HT-29 (cell line): ENCODE results near the gene ECE2. TPM values are rescaled to one million over a fixed set of nuclear protein-coding genes. Genes with fewer than 3 reads are reported as not detected.

ENCODE experiments used
- DNase-seq: peaks from one replicate; pipeline ENCODE4 v3.0.0-alpha.2; 2015; ENCODE audit warnings: low spot score
- total RNA-seq: library from RNA; depleted of rRNA; stranded (reverse); fragments of >200 nt; shearing (Covaris generic); gene quantifications from 2 replicates; pipeline ENCODE4 v1.2.3, GENCODE V29; 2014

The ECE2 gene
- total RNA-seq, 1 experiment from 2014 or later, result not detected

GRCh38 chr3:184314363-184314699, 38.5 kb downstream of the ECE2 start, which contains the start of gene EIF4G1:
Gene EIF4G1, plus strand, starts transcription at chr3:184314606. Its CDS starts 1,191 bp downstream, at chr3:184315797.
- DNase-seq, result peak; percentile 90

GRCh38 chr3:184314700-184315542, 39.1 kb downstream of the ECE2 start:
- DNase-seq, result peak; percentile 62

- DNase-seq, result no peak
These were observed 39.7 kb downstream of the ECE2 start for GRCh38 chr3:184315543-184315867.

GRCh38 chr3:184315871-184316661, 40.2 kb downstream of the ECE2 start:
- DNase-seq, result peak; percentile 25

GRCh38 chr3:184316792-184317191, 41.0 kb downstream of the ECE2 start:
- DNase-seq, result no peak

- DNase-seq, result no peak
These were observed 41.4 kb downstream of the ECE2 start for GRCh38 chr3:184317201-184317600.

- DNase-seq, result peak; percentile 91
These were observed 44.3 kb downstream of the ECE2 start for GRCh38 chr3:184320104-184320445.

GRCh38 chr3:184321666-184322065, 45.8 kb downstream of the ECE2 start:
- DNase-seq, result no peak

- no peak for DNase-seq
These were observed 47.1 kb downstream of the ECE2 start for GRCh38 chr3:184322731-184323487.

GRCh38 chr3:184323696-184324095, 47.9 kb downstream of the ECE2 start:
- no peak for DNase-seq

- DNase-seq, result no peak
These were observed 49.4 kb downstream of the ECE2 start for GRCh38 chr3:184325269-184325668.

- DNase-seq, result no peak
These were observed 50.0 kb downstream of the ECE2 start for GRCh38 chr3:184325715-184326369.

- DNase-seq, result no peak
These were observed 51.3 kb downstream of the ECE2 start for GRCh38 chr3:184327171-184327570.

GRCh38 chr3:184328516-184328915, 52.7 kb downstream of the ECE2 start:
- no peak for DNase-seq

GRCh38 chr3:184332370-184333090, 56.7 kb downstream of the ECE2 start:
- no peak for DNase-seq

- no peak for DNase-seq
These were observed 57.4 kb downstream of the ECE2 start for GRCh38 chr3:184333190-184333589.

- no peak for DNase-seq
These were observed 57.9 kb downstream of the ECE2 start for GRCh38 chr3:184333700-184334099.

- peak; percentile 54 for DNase-seq
These were observed 58.8 kb downstream of the ECE2 start for GRCh38 chr3:184334470-184335158.

GRCh38 chr3:184335291-184335660, 59.5 kb downstream of the ECE2 start:
- peak; percentile 62 for DNase-seq
